SJSA1 (cell line): Measurements from ENCODE around the gene FECH. TPM values are rescaled to one million over a fixed set of nuclear protein-coding genes. Genes with fewer than 3 reads are reported as not detected.

ENCODE experiments used
- DNase-seq, 2 experiments: peaks; one replicate each; pipeline ENCODE4 v3.0.0-alpha.2; 2015 to 2020; ENCODE audit warnings: low spot score in 2 of 2, low read depth in 1 of 2
- H3K27ac ChIP-seq: fragments of 250-450 bp; sonication (Bioruptor Pico); 2 replicates; pipeline ENCODE4 v1.5.1; 2020; ENCODE audit warnings: mild to moderate bottlenecking, moderate library complexity
- H3K27me3 ChIP-seq: fragments of 250-450 bp; sonication (Bioruptor Pico); replicated peaks from 2 replicates; pipeline ENCODE4 v1.5.1; 2020; ENCODE audit warnings: mild to moderate bottlenecking, moderate library complexity
- H3K36me3 ChIP-seq: fragments of 250-450 bp; sonication (Bioruptor Pico); 2 replicates; pipeline ENCODE4 v1.5.1; 2020; ENCODE audit warnings: mild to moderate bottlenecking
- H3K4me1 ChIP-seq: fragments of 250-450 bp; sonication (Bioruptor Pico); replicated peaks from 2 replicates; pipeline ENCODE4 v1.6.1; 2021; ENCODE audit warnings: mild to moderate bottlenecking
- H3K4me3 ChIP-seq: fragments of 250-450 bp; sonication (Bioruptor Pico); 2 replicates; pipeline ENCODE4 v1.5.1; 2020; ENCODE audit warnings: mild to moderate bottlenecking
- H3K9me3 ChIP-seq: fragments of 250-450 bp; sonication (Bioruptor Pico); replicated peaks from 2 replicates; pipeline ENCODE4 v1.5.1; 2020; ENCODE audit warnings: mild to moderate bottlenecking
- total RNA-seq: library from RNA; depleted of rRNA; stranded (reverse); fragments of >200 nt; shearing (Covaris generic); gene quantifications from 2 replicates; pipeline ENCODE4 v1.2.3, GENCODE V29; 2014; rRNA removed

FECH gene, protein sequence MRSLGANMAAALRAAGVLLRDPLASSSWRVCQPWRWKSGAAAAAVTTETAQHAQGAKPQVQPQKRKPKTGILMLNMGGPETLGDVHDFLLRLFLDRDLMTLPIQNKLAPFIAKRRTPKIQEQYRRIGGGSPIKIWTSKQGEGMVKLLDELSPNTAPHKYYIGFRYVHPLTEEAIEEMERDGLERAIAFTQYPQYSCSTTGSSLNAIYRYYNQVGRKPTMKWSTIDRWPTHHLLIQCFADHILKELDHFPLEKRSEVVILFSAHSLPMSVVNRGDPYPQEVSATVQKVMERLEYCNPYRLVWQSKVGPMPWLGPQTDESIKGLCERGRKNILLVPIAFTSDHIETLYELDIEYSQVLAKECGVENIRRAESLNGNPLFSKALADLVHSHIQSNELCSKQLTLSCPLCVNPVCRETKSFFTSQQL
- 13.3 and 42.8 TPM in 2 replicates for total RNA-seq

DNA sequence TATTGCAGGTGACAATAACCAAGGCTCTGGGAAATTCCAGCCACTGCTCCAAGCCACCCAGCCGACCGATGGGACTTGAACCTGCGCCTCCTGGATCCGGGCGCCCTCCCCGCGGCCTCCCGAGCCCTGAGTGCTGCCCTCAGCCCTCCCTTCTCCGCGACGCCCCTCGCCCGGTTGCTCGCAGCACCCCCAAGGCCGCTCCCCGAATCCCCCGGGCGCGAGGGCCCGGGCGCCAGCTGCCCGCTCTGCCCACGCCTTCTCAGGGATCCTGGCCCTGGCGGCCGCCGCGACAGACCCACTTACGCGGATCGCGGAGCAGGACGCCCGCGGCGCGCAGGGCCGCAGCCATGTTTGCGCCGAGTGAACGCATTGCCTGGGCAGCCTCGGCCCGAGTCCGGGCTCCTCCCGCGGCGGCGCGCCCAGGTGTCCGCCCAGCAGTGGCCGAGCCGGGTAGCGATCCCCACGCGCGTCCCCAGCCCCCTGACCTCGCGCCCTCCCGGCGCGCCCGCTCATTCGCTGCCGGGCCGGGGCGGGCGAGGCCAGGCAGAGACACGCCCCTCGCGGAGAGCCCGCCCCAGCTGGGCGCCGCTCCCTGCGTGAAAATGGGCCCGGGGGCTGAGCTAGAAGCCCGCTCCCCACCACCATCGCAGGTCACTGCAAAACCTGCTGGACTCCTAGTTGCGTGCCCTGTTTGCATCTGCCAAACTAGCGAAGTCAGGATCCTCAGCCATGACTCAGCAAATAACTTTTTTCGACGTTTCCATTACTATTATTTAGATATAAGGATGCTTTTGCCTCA, at the start of gene FECH:
FECH (minus strand) TSS at position 452 of the 799 bp plus-strand sequence; CDS start at position 370, 82 bp downstream.
- H3K4me3 ChIP-seq = peak within 1 kb of the TSS; percentile 81
- peak within 1 kb of the TSS; percentile 41 for H3K27ac ChIP-seq
- DNase-seq = peak; percentile 73 to 75
- H3K4me1 ChIP-seq = peaks cover 16% of the 10 kb centered on the region
- no peaks in the 10 kb centered on the region for H3K9me3 ChIP-seq
- peaks cover 9% of the 10 kb centered on the region for H3K36me3 ChIP-seq
- H3K27me3 ChIP-seq = no peaks in the 10 kb centered on the region

DNA sequence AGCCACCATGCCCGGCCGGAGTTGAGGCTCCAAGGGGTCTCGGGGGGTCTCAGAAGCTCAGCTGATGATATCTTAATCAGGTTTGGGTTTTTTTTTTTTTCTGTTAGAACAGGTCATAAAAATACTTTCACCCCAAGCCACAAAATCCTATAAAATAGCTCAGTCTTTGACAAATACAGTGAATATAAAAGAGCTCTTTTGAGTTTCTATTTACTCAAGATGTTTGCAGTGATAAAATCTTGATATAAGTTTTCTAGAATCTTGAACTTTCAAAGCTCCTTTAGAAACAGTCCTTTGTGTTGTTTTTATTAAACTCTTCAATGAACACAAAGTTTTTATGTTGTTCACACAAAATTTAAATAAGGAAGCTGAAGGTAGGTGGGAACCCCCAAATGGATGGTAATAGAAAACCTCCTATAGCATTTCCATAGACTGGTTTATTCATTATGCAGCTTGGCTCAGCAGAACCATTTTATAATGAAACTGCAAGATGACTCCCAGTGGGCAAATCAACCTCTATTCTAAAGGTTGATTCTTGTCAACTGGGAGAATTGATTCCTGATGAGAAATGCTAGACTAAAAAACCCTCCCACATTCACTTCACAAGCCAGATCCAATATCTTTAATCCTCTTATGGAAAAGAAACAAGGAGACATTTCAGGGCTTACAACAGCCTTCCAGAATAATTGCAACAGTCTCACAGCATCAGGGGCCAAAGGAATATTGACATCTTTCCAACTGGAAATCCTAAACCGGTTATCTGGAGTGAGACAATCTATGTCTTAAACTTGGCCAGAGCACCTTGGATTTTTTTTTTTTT, 48.7 kb upstream of the FECH start:
- H3K4me3 ChIP-seq = no peak overlapping the region
- no peaks in the 10 kb centered on the region for H3K27me3 ChIP-seq
- H3K4me1 ChIP-seq = peaks cover 6% of the 10 kb centered on the region; the same call in 1 of the 2 replicates
- H3K9me3 ChIP-seq = no peaks in the 10 kb centered on the region
- DNase-seq = no peak
- H3K27ac ChIP-seq = no peak overlapping the region
- peaks cover 3% of the 10 kb centered on the region; the same call in 1 of the 2 replicates for H3K36me3 ChIP-seq

DNA sequence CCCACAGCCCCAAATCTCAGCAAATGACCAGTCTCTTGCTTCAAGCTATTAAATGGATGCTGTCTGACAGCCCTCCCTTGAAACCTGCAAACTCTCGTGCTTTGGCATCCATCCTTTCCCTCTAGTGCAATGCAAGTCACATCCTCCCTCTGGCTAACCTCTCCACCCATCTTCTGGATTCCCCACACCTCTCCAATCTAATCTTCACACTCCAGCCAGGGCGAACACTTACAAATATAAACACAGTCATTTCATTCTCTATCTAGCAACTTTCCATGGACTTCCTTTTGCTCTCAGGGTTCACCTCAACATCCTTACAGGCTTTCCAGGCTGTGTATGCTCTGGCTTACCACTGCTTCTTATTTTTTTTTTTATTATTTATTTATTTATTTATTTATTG, 45.2 kb upstream of the FECH start:
- Histone ChIP-seq H3K27me3 (no peaks in the 10 kb centered on the region), H3K4me3 (no peak overlapping the region), H3K27ac (no peak overlapping the region), H3K4me1 (peaks cover 26% of the 10 kb centered on the region), H3K9me3 (no peaks in the 10 kb centered on the region), H3K36me3 (peaks cover 3% of the 10 kb centered on the region; the same call in 1 of the 2 replicates)
- DNase-seq = no peak

DNA sequence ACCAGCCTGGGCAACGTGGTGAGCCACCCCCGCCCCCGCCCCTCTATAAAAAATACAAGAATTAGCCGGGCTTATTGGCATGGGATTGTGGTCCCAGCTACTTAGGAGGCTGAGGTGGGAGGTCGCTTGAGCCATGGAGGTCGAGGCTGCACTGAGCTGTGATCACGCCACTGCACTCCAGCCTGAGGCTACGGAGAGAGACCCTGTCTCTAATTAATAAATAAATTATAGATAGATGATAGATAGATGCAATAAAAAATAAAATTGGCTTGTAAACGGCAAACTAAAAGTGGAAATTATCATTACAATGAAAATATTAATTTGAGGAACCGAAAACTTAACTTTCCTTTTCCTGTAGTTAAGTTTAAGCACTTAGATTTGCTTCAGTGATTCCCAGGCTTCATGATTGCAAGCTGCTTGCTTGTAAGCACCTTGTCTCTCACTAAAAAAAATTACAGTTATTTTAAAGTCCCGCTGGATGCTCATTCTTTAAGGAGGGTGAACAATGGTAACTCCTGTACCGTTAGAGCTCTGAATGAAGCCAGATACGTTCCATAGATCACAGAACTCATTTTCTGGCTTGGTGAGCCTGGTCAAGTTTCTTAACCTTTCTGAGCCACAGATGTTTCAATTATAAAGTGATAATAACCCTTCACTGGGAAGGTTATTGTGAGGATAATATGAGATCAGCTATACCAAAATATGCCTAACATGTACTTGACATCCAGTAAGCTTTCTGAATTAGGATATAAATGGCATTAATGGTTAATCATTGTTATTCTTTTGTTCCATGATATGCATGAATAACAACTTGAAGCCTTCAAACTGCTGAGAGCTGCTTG, 44.5 kb upstream of the FECH start:
- Histone ChIP-seq H3K4me1 (peaks cover 26% of the 10 kb centered on the region), H3K9me3 (no peaks in the 10 kb centered on the region), H3K4me3 (peak overlapping the region; percentile 49), H3K27ac (peak overlapping the region; percentile 75), H3K27me3 (no peaks in the 10 kb centered on the region), H3K36me3 (peaks cover 3% of the 10 kb centered on the region; the same call in 1 of the 2 replicates)
- no peak for DNase-seq

DNA sequence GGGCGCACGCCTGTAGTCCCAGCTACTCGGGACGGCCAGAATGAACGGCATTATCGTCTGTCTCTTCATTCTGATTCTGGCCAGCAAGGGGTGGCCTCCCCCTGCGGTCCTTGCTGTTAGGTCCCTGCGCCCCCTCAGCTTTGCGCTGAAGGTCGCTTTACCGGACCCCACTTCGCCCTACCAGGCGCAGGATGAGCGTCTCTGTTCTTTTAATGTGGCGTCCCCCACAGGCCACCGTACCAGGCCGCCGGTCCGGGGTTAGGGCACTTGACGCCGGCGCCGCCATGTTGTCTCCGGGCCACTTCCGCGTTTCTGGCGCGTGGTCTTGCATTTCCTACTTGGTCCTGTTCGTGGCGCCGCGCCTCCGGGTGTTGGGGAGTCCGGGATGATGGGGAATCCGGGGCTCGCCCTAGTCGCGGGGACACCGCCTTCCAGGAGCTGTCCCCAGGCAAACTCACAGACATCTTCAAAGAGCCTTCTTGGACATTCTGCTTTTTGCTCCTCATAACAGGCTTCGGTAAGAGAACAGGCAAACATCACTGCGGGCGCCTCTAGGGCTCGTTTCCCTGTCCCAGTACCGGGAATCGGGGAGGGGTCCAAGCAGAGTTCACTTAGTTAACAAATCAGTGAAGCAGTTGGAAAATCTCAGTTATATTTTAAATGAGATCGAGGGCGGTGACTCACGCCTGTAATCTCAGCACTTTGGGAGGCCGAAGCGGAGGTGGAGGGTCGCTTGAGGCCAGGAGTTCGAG, 43.7 kb upstream of the FECH start:
- Histone ChIP-seq H3K9me3 (no peaks in the 10 kb centered on the region), H3K36me3 (peaks cover 3% of the 10 kb centered on the region; the same call in 1 of the 2 replicates), H3K27ac (peak overlapping the region; percentile 75), H3K4me3 (peak overlapping the region; percentile 49), H3K27me3 (no peaks in the 10 kb centered on the region), H3K4me1 (peaks cover 26% of the 10 kb centered on the region)
- DNase-seq = peak; percentile 94 to 97

DNA sequence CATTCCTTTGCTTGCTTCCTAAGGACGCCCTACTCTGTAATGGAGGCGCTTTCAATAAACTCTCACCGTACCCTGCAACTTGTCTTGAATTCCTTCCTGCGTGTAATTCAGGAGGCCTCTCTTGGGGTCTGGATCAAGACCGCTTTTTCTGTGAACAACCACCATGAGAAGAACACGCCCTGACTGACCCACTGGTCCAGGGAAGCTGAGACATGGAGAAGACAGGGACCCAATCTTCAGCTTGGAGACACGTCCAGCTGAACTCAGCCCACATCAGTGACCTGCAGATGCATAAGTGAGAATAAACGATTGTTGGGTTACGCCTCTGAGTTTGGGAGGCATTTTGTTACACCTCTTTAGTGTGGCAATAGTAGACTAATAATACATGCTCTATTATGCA, 42.9 kb upstream of the FECH start:
- no peaks in the 10 kb centered on the region for H3K9me3 ChIP-seq
- peaks cover 3% of the 10 kb centered on the region; the same call in 1 of the 2 replicates for H3K36me3 ChIP-seq
- no peak for DNase-seq
- peaks cover 26% of the 10 kb centered on the region for H3K4me1 ChIP-seq
- peak overlapping the region; percentile 49 for H3K4me3 ChIP-seq
- peak overlapping the region; percentile 75 for H3K27ac ChIP-seq
- H3K27me3 ChIP-seq = no peaks in the 10 kb centered on the region

DNA sequence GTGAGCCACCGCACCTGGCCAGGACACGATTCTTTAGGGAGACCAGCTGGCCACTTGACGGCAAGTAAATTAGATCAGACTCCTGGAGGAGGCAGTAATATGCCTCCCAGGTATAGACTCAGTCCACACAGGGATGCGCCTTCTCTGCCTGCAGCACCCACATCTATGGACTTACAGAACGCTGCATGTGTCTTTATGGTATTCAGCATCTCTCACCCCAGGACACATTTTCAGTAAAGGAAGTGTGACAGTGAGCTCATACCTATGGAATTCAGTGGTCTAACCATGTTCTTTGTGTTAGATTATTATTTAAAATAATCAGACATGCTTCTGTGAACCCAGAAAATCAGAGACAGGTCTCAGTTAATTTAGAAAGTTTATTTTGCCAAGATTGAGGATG, 41.0 kb upstream of the FECH start:
- Histone ChIP-seq H3K4me3 (no peak overlapping the region), H3K27ac (peak overlapping the region; percentile 25; the same call in 1 of the 2 replicates), H3K4me1 (peaks cover 27% of the 10 kb centered on the region), H3K36me3 (peaks cover 3% of the 10 kb centered on the region; the same call in 1 of the 2 replicates), H3K27me3 (no peaks in the 10 kb centered on the region), H3K9me3 (no peaks in the 10 kb centered on the region)
- peak in 1 of 2 experiments; percentile 68 for DNase-seq

DNA sequence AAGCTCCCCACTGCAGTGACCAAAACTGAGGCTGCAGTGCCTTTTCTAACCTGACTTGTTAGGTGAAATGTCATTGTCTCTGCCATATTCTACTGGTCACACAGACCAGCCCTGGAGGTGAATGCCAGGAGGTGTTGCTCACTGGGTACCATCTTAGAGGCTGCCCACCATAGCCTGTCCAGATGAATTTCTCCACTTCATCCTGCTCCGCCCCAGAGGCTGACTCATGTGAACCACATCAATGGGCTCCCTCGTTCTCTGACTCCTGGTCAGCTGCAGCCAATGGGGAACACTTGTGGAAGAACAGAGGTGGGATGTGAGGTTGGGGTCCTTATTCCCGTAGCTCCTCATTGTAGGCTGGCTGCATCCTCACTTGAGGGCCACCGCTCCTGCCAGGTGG, 38.5 kb upstream of the FECH start:
- Histone ChIP-seq H3K27me3 (no peaks in the 10 kb centered on the region), H3K4me1 (peaks cover 28% of the 10 kb centered on the region), H3K4me3 (no peak overlapping the region), H3K9me3 (no peaks in the 10 kb centered on the region), H3K27ac (no peak overlapping the region), H3K36me3 (peaks cover under 1% of the 10 kb centered on the region; the same call in 1 of the 2 replicates)
- DNase-seq = no peak

DNA sequence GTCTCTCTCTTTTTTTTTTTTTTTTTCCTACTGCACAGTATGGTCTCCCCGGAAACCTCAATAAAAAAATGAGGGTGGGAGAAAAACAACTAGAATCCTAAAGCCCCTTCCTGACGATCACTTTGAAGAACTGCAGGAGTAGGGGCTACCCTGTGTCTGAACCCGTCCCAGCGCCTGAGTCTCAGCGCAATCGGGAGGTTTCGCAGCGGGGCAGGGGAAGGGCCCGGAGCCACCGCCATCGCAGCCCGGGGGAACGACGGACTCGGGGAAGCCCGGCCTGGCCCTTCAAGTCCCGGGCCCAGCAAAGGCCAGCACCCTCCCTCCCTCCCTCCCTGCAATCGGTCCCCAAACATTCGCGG, 34.7 kb upstream of the FECH start:
- Histone ChIP-seq H3K36me3 (peaks cover 21% of the 10 kb centered on the region), H3K4me1 (peaks cover 9% of the 10 kb centered on the region), H3K9me3 (no peaks in the 10 kb centered on the region), H3K27ac (peak overlapping the region; percentile 71), H3K27me3 (no peaks in the 10 kb centered on the region), H3K4me3 (peak overlapping the region; percentile 64)
- DNase-seq = no peak

DNA sequence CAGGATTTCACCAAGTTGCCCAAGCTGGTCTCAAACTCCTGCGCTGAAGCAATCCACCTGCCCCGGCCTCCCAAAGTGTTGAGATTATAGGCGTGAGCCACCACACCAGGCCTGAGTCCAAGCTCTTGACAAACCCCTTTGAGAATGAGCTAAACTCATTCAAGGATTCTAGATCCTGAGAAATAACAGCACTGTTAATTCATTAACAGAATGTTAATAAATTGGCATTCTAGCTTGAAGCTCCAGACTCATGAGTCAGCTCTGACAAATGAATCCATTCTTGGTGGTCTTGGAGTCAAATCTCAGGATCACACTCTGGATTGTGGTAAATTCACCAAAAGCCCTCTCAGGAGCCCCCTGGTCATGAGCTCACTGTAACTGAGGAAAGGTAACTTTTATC, 33.4 kb upstream of the FECH start:
- Histone ChIP-seq H3K4me3 (no peak overlapping the region), H3K27ac (no peak overlapping the region)
- no peak for DNase-seq

DNA sequence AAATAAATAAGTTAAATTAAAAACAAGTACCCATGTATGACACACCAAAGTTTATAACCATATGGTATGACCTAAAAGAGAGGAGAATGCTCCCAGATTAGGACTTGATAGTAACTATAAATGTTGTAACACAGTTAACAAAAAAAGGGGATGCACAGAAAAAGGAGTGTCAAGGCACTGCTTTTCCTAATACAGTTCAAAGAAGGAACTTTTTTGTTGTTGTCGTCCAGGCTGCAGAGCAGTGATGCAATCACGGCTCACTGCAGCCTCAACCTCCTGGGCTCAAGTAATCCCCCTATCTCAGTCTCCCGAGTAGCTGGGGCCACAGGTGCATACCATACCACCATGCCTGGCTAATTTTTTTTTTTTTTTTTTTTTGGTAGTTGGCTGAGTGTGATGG, 32.4 kb upstream of the FECH start:
- Histone ChIP-seq H3K4me3 (no peak overlapping the region), H3K36me3 (peaks cover 43% of the 10 kb centered on the region), H3K27ac (no peak overlapping the region), H3K27me3 (no peaks in the 10 kb centered on the region), H3K9me3 (no peaks in the 10 kb centered on the region), H3K4me1 (peaks cover 9% of the 10 kb centered on the region)
- no peak for DNase-seq

More for the DNA sequence above, 33.4 kb upstream of the FECH start:
- Histone ChIP-seq H3K27me3 (no peaks in the 10 kb centered on the region), H3K36me3 (peaks cover 33% of the 10 kb centered on the region), H3K9me3 (no peaks in the 10 kb centered on the region), H3K4me1 (peaks cover 9% of the 10 kb centered on the region)

DNA sequence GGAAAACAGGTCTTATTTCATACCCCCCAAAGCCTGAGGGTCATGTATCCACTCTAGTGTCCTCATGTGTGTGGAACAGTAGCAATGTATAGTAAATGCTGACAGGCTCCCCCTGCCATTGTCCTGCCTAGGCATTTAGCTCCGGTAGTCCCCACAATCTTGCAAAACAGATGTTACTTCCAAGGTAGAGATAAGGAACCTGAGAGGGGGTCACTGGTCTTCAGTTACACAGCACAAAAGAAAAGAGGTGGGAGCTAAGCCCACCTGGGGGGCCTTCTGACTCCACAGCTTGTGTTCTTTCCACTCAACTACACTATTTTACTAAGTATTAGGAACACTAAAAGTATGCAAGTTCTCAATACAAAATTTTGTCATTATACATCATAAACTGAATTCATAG, 17.4 kb upstream of the FECH start:
- no peaks in the 10 kb centered on the region for H3K4me1 ChIP-seq
- no peaks in the 10 kb centered on the region for H3K9me3 ChIP-seq
- H3K4me3 ChIP-seq = no peak overlapping the region
- peaks cover 86% of the 10 kb centered on the region for H3K36me3 ChIP-seq
- no peak overlapping the region for H3K27ac ChIP-seq
- DNase-seq = no peak
- H3K27me3 ChIP-seq = no peaks in the 10 kb centered on the region
